K562 (cell line): ENCODE measurements around the gene PPIA. TPM values are rescaled to one million over a fixed set of nuclear protein-coding genes. Genes with fewer than 3 reads are reported as not detected.

Source experiments
- ATAC-seq: fragments of 200-7000 bp; cut with Tn5 transposase; 3 replicates; pipeline ENCODE4 v1.9.1; 2020; ENCODE audit warnings: moderate library complexity
- BruUV-seq: library from RNA; stranded (reverse); fragments of 400-500 nt; replicated peaks from 2 replicates; lab custom pipeline; 2021; lab: Mats Ljungman, UMichigan
- CTCF ChIA-PET: fragments of 300-600 bp; formaldehyde crosslinking; extraction: SDS; loops from one replicate; lab custom pipeline; 2021; ENCODE audit warnings: low intra/inter-chr PET ratio; lab: Yijun Ruan, JAX
- POLR2A ChIA-PET: fragments of 300-600, 350-650 bp; sonication (Branson Sonifier 250); formaldehyde crosslinking; extraction: SDS; loops from one replicate; lab custom pipeline; 2021; ENCODE audit warnings: antibody characterized with exemption, inconsistent platforms; lab: Yijun Ruan, JAX
- DNase-seq, 4 experiments: peaks; one replicate each; pipeline versions ENCODE4 v3.0.0 to v3.0.0-alpha.2; 2011 to 2018; ENCODE audit warnings: low spot score in 3 of 4, mixed read lengths in 3 of 4; ENCODE audit errors: extremely low read depth in 1 of 4
- FAIRE-seq: peaks from 2 replicates; lab custom pipeline; 2011; peaks lifted over from hg19 to GRCh38; lab: Jason Lieb, UNC
- H2AFZ ChIP-seq: 2 replicates; pipeline ENCODE4 v1.6.0; 2011; ENCODE audit warnings: low read depth, low read length, control low read depth, inconsistent platforms
- H3K27ac ChIP-seq: fragments of 200-600 bp; 3 replicates; pipeline ENCODE4 v1.8.0; 2011; ENCODE audit warnings: low read depth, mild to moderate bottlenecking, control low read depth, inconsistent platforms, low read length, moderate library complexity, mixed read lengths; ENCODE audit errors: extremely low read depth
- H3K27me3 ChIP-seq, 2 experiments: fragments of 300-600 bp in 1 of 2; 2 replicates in 1 of 2; 3 replicates in 1 of 2; pipeline versions ENCODE4 v1.6.0 to v1.8.0; 2011; ENCODE audit warnings: inconsistent platforms in 2 of 2, low read length in 2 of 2, mild to moderate bottlenecking in 1 of 2, mixed read lengths in 1 of 2, moderate library complexity in 1 of 2; ENCODE audit not compliant: control insufficient read depth in 2 of 2, insufficient read depth in 2 of 2
- H3K36me3 ChIP-seq: fragments of 300-600 bp; 3 replicates; pipeline ENCODE4 v1.8.0; 2011; ENCODE audit warnings: mild to moderate bottlenecking, low read length, inconsistent platforms; ENCODE audit not compliant: control insufficient read depth, insufficient read depth
- H3K4me1 ChIP-seq, 2 experiments: fragments of 200-600 bp in 1 of 2; replicated peaks in 1 of 2; 2 replicates in 1 of 2; 3 replicates in 1 of 2; pipeline versions ENCODE4 v1.5.1 to v1.8.0; 2011; ENCODE audit warnings: inconsistent platforms in 2 of 2, low read length in 2 of 2, mild to moderate bottlenecking in 1 of 2, mixed read lengths in 1 of 2, moderate library complexity in 1 of 2; ENCODE audit not compliant: control insufficient read depth in 2 of 2, insufficient read depth in 2 of 2
- H3K4me2 ChIP-seq: 2 replicates; pipeline ENCODE4 v1.6.1; 2011; ENCODE audit warnings: low read length, control low read depth, inconsistent platforms, mixed read lengths; ENCODE audit not compliant: insufficient read depth
- H3K4me3 ChIP-seq: fragments of 200-600 bp; sonication (generic), shearing (Covaris generic); 2 replicates; pipeline ENCODE4 v1.5.1; 2016; ENCODE audit warnings: control low read depth, inconsistent platforms
- H3K79me2 ChIP-seq: fragments of 200-600 bp; 3 replicates; pipeline ENCODE4 v1.8.0; 2011; ENCODE audit warnings: low read length, inconsistent platforms; ENCODE audit not compliant: control insufficient read depth, insufficient read depth
- H3K9ac ChIP-seq, 2 experiments: 2 replicates each; pipeline versions ENCODE4 v1.6.0 to v1.6.1; 2011; ENCODE audit warnings: low read depth in 2 of 2, low read length in 2 of 2, control low read depth in 1 of 2, inconsistent platforms in 1 of 2, mild to moderate bottlenecking in 1 of 2, mixed read lengths in 1 of 2; ENCODE audit not compliant: insufficient read depth in 1 of 2
- H3K9me1 ChIP-seq: one replicate; pipeline ENCODE4 v1.6.0; 2011; ENCODE audit warnings: inconsistent platforms, mild to moderate bottlenecking, low read length, moderate library complexity; ENCODE audit not compliant: control insufficient read depth, insufficient read depth
- H3K9me3 ChIP-seq: replicated peaks from 2 replicates; pipeline ENCODE4 v1.5.1; 2011; ENCODE audit warnings: low read depth, low read length, inconsistent platforms; ENCODE audit not compliant: control insufficient read depth, insufficient read depth
- H4K20me1 ChIP-seq: replicated peaks from 2 replicates; pipeline ENCODE4 v1.6.1; 2011; ENCODE audit warnings: low read length, inconsistent platforms, mixed read lengths; ENCODE audit not compliant: control insufficient read depth, insufficient read depth
- ARID1B ChIP-seq: fragments of 450-650 bp; IDR thresholded peaks from 2 replicates; pipeline ENCODE4 v1.6.1; 2016; ENCODE audit warnings: antibody characterized with exemption, mild to moderate bottlenecking, inconsistent platforms
- CAMTA2 ChIP-seq: fragments of 250-450 bp; sonication (Bioruptor Pico); conservative IDR thresholded peaks from 2 replicates; pipeline ENCODE4 v1.5.1; 2022
- CCNT2 ChIP-seq: IDR thresholded peaks from 2 replicates; pipeline ENCODE4 v1.6.1; 2011; ENCODE audit warnings: borderline replicate concordance, low read depth, mild to moderate bottlenecking, moderate library complexity, mixed read lengths, low read length; ENCODE audit not compliant: insufficient read length; ENCODE audit errors: extremely low read depth
- CHD2 ChIP-seq: IDR thresholded peaks from 2 replicates; pipeline ENCODE4 v1.6.1; 2011; ENCODE audit warnings: low read depth, low read length
- ESRRB ChIP-seq: fragments of 250-450 bp; sonication (Bioruptor Pico); IDR thresholded peaks from 2 replicates; pipeline ENCODE4 v1.5.0; 2020; ENCODE audit warnings: mild to moderate bottlenecking, moderate library complexity, borderline replicate concordance
- HMGN3 ChIP-seq: IDR thresholded peaks from 2 replicates; pipeline ENCODE4 v1.6.1; 2011; ENCODE audit warnings: borderline replicate concordance, low read depth, mild to moderate bottlenecking, mixed read lengths, low read length; ENCODE audit not compliant: insufficient read length; ENCODE audit errors: extremely low read depth
- KAT8 ChIP-seq: fragments of 450-650 bp; IDR thresholded peaks from 2 replicates; pipeline ENCODE4 v1.6.1; 2016; ENCODE audit warnings: low read depth, mild to moderate bottlenecking
- MEF2D ChIP-seq: conservative IDR thresholded peaks from 2 replicates; pipeline ENCODE4 v1.6.1; 2016; ENCODE audit warnings: low read depth, missing genetic modification characterization, missing compliant biosample characterization
- NEUROD1 ChIP-seq: fragments of 150-350 bp; IDR thresholded peaks from 2 replicates; pipeline ENCODE4 v1.6.1; 2014; ENCODE audit warnings: borderline replicate concordance, low read length, low read depth; ENCODE audit not compliant: partially characterized antibody
- NFIX ChIP-seq: fragments of 250-450 bp; sonication (Bioruptor Pico); IDR thresholded peaks from 2 replicates; pipeline ENCODE4 v1.4.0; 2020; ENCODE audit warnings: low read depth, mild to moderate bottlenecking, moderate library complexity
- NR2C2 ChIP-seq, 2 experiments: fragments of 200-800 bp in 1 of 2; sonication (Bioruptor generic) in 1 of 2; sonication (generic) in 1 of 2; formaldehyde crosslinking in 1 of 2; IDR thresholded peaks; 2 replicates each; pipeline versions ENCODE4 v1.6.1 to v1.8.0; 2016 to 2022; ENCODE audit warnings: mild to moderate bottlenecking in 1 of 2, missing compliant biosample characterization in 1 of 2, missing genetic modification characterization in 1 of 2, missing genetic modification reagents in 1 of 2
- OTX1 ChIP-seq: fragments of 450-650 bp; formaldehyde crosslinking; IDR thresholded peaks from 2 replicates; pipeline ENCODE4 v1.4.0; 2022; ENCODE audit warnings: mild to moderate bottlenecking
- TCF7L2 ChIP-seq: fragments of 150-350 bp; IDR thresholded peaks from 2 replicates; pipeline ENCODE4 v1.6.1; 2016; ENCODE audit warnings: low read depth, mild to moderate bottlenecking, low read length, moderate library complexity
- YBX1 ChIP-seq: fragments of 450-650 bp; IDR thresholded peaks from 2 replicates; pipeline ENCODE4 v1.7.1; 2016; ENCODE audit warnings: mild to moderate bottlenecking
- ZBTB17 ChIP-seq: fragments of 450-650 bp; formaldehyde crosslinking; IDR thresholded peaks from 2 replicates; pipeline ENCODE4 v1.4.0; 2020; ENCODE audit warnings: mild to moderate bottlenecking
- ZC3H11A ChIP-seq: IDR thresholded peaks from 2 replicates; pipeline ENCODE4 v1.6.1; 2012; ENCODE audit warnings: low read depth, low read length, improper control_type of control experiment
- ZNF408 ChIP-seq: fragments of 250-450 bp; sonication (Bioruptor Pico); IDR thresholded peaks from 2 replicates; pipeline ENCODE4 v1.4.0; 2020; ENCODE audit warnings: low read depth, mild to moderate bottlenecking, moderate library complexity
- ZNF75A ChIP-seq: fragments of 450-650 bp; formaldehyde crosslinking; IDR thresholded peaks from 2 replicates; pipeline ENCODE4 v1.4.0; 2020; ENCODE audit warnings: mild to moderate bottlenecking
- WGBS: fragments of 100-300 bp; shearing (Covaris generic); methylation state at CpG from one replicate; pipeline ENCODE4 v1.1.6; 2016; ENCODE audit warnings: low coverage, mixed read lengths; ENCODE audit not compliant: insufficient coverage; ENCODE audit errors: missing lambda C conversion rate; 5-methylcytosine and 5-hydroxymethylcytosine counted together
- in situ Hi-C: fragments of 300-500 bp; cut with MboI; formaldehyde crosslinking; loops from 4 replicates; pipeline ENCODE4 v1.15.0; 2018; ENCODE audit warnings: inconsistent platforms, mixed read lengths
- intact Hi-C: fragments of 100-400 bp; cut with micrococcal nuclease; formaldehyde crosslinking; loops from 2 replicates; pipeline ENCODE4 v1.14.2; 2022
- polyA plus RNA-seq, 8 experiments: library from polyadenylated mRNA; depleted of rRNA in 4 of 8; stranded (reverse) in 5 of 8; unstranded in 3 of 8; fragments of >200 nt; fragmentation: Nextera tagmentation in 2 of 8; fragmentation: Illumina TruSeq in 1 of 8; extraction: Ambion mirVana in 2 of 8; extraction: Trizol in 1 of 8; gene quantifications; 2 replicates each; pipeline versions ENCODE4 v1.2.1 to v1.2.3, GENCODE V29; 2011 to 2014; ENCODE audit warnings: inconsistent platforms in 1 of 8, missing spikeins in 1 of 8
- total RNA-seq, 7 experiments: library from RNA; depleted of rRNA in 6 of 7; stranded (reverse); fragments of >200 nt in 6 of 7; fragmentation: Illumina TruSeq in 2 of 7; extraction: Trizol in 2 of 7; gene quantifications; 2 replicates each; pipeline versions ENCODE4 v1.2.1 to v1.2.3, GENCODE V29; 2011 to 2021; ENCODE audit warnings: low replicate concordance in 1 of 7

PPIA gene
- total and polyA plus RNA-seq, 9 of the 15 experiments (the other 6 are each of a cell fraction or from before 2014, with no cell fraction given) = 2,583 to 7,504 (median 3,973) TPM

GRCh38 chr7:44764665-44765578 is 31.6 kb upstream of the PPIA start:
- TF ChIP-seq ESRRB (CRISPR knock-in tag) (no peak), NFIX (CRISPR knock-in tag) (no peak), HMGN3 (no peak), TCF7L2 (no peak), NR2C2 (CRISPR knock-in tag; IDR thresholded peaks at IDR 0.05) (no peak), NR2C2 (tag; IDR thresholded peaks at IDR 0.05) (no peak), CCNT2 (no peak), ARID1B (no peak), ZC3H11A (no peak), CHD2 (no peak), YBX1 (no peak), KAT8 (no peak), NEUROD1 (no peak), OTX1 (CRISPR knock-in tag) (no peak), CAMTA2 (CRISPR knock-in tag) (no peak), MEF2D (tag) (no peak), ZNF75A (no peak), ZNF408 (no peak), ZBTB17 (CRISPR knock-in tag) (no peak)
- H3K9ac ChIP-seq = no peak overlapping the region
- peaks cover 10% of the 10 kb centered on the region; the same call in 2 of the 3 replicates for H3K79me2 ChIP-seq
- no peaks in the 10 kb centered on the region for H4K20me1 ChIP-seq
- DNase-seq = no peak
- peaks cover 74% of the 10 kb centered on the region; the same call in 2 of the 3 replicates for H3K36me3 ChIP-seq
- H2AFZ ChIP-seq = no peak overlapping the region
- ChIA-PET CTCF (no interaction called here), POLR2A (interaction anchor here (0.6 to 0.8 kb wide), 2 partner anchors 22 to 29 kb away, joined by 3 to 4 read pairs; no protein-coding TSS in a partner anchor)
- no peaks in the 10 kb centered on the region for H3K27me3 ChIP-seq
- BruUV-seq = no TSS peak
- H3K9me1 ChIP-seq = peaks cover 5% of the 10 kb centered on the region
- in situ Hi-C loops (no loop called here), intact Hi-C loops (loop anchor here (5.0 kb wide), 2 partner anchors 158 to 178 kb away; partner anchors contain the start of gene OGDH)
- no peak for FAIRE-seq
- peaks cover 30 to 63% of the 10 kb centered on the region in 2 experiments for H3K4me1 ChIP-seq
- no peak overlapping the region for H3K4me3 ChIP-seq
- no peak overlapping the region for H3K27ac ChIP-seq
- no peak for ATAC-seq
- H3K4me2 ChIP-seq = no peak overlapping the region
- 87% methylated on average over 11 of the region's 22 CpGs for WGBS
- no peaks in the 10 kb centered on the region for H3K9me3 ChIP-seq
